PC-3 (cell line): ENCODE results near the gene PRDM1. TPM values are rescaled to one million over a fixed set of nuclear protein-coding genes. Genes with fewer than 3 reads are reported as not detected.

ENCODE experiments used
- ATAC-seq: fragments of 200-7000 bp; cut with Tn5 transposase; 2 replicates; pipeline ENCODE4 v1.9.1; 2020; ENCODE audit warnings: mild to moderate bottlenecking, moderate library complexity
- BruUV-seq: library from RNA; stranded (reverse); fragments of 400-500 nt; replicated peaks from 2 replicates; lab custom pipeline; 2021; lab: Mats Ljungman, UMichigan
- CTCF ChIA-PET: fragments of 300-600 bp; sonication (Branson Sonifier 250); formaldehyde crosslinking; loops from one replicate; lab custom pipeline; 2022; ENCODE audit warnings: antibody characterized with exemption; lab: Charles Lee
- POLR2A ChIA-PET: fragments of 300-600 bp; sonication (Branson Sonifier 250); formaldehyde crosslinking; loops from one replicate; lab custom pipeline; 2022; ENCODE audit warnings: antibody characterized with exemption; ENCODE audit not compliant: unreplicated experiment; lab: Charles Lee
- DNase-seq: peaks from one replicate; pipeline ENCODE4 v3.0.0-alpha.2; 2015
- H2AFZ ChIP-seq: fragments of 300-600 bp; sonication (generic); 2 replicates; pipeline ENCODE4 v1.6.0; 2016; ENCODE audit warnings: antibody characterized with exemption, low read length
- H3F3A ChIP-seq: fragments of 300-600 bp; sonication (generic); one replicate; pipeline ENCODE4 v1.6.0; 2017; ENCODE audit warnings: antibody characterized with exemption, low read length, control low read depth, mild to moderate bottlenecking; ENCODE audit not compliant: unreplicated experiment
- H3K27ac ChIP-seq: fragments of 300-600 bp; sonication (generic); 2 replicates; pipeline ENCODE4 v1.5.1; 2016; ENCODE audit warnings: mild to moderate bottlenecking, low read length
- H3K27me3 ChIP-seq: fragments of 300-600 bp; sonication (generic); 2 replicates; pipeline ENCODE4 v1.6.1; 2016; ENCODE audit warnings: low read length, mixed read lengths
- H3K36me3 ChIP-seq: fragments of 300-600 bp; sonication (generic); 2 replicates; pipeline ENCODE4 v1.6.1; 2016; ENCODE audit warnings: low read depth, mixed run types, low read length, mixed read lengths
- H3K4me1 ChIP-seq: fragments of 300-600 bp; sonication (generic); 2 replicates; pipeline ENCODE4 v1.5.1; 2016; ENCODE audit warnings: low read length; ENCODE audit not compliant: insufficient read depth
- H3K4me2 ChIP-seq: fragments of 300-600 bp; sonication (generic); 2 replicates; pipeline ENCODE4 v1.6.0; 2016; ENCODE audit warnings: low read length
- H3K4me3 ChIP-seq: fragments of 300-600 bp; sonication (generic); 2 replicates; pipeline ENCODE4 v1.5.1; 2016; ENCODE audit warnings: mild to moderate bottlenecking, low read length, mixed read lengths
- H3K79me2 ChIP-seq: fragments of 300-600 bp; sonication (generic); 2 replicates; pipeline ENCODE4 v1.6.1; 2017; ENCODE audit warnings: low read length, mixed read lengths
- H3K9ac ChIP-seq: fragments of 300-600 bp; sonication (generic); 2 replicates; pipeline ENCODE4 v1.6.0; 2016; ENCODE audit warnings: mild to moderate bottlenecking, low read length
- H3K9me2 ChIP-seq: fragments of 300-600 bp; sonication (generic); replicated peaks from 2 replicates; pipeline ENCODE4 v1.6.1; 2016; ENCODE audit warnings: mixed run types, low read length, mixed read lengths
- H3K9me3 ChIP-seq: fragments of 300-600 bp; sonication (generic); 2 replicates; pipeline ENCODE4 v1.6.1; 2016; ENCODE audit warnings: low read length, mixed read lengths
- H4K20me1 ChIP-seq: fragments of 300-600 bp; sonication (generic); 2 replicates; pipeline ENCODE4 v1.6.1; 2016; ENCODE audit warnings: low read length, mixed read lengths
- CTCF ChIP-seq: fragments of 300-600 bp; sonication (generic); conservative IDR thresholded peaks from 2 replicates; pipeline ENCODE4 v1.5.1; 2017; ENCODE audit warnings: antibody characterized with exemption, low read depth, mild to moderate bottlenecking, low read length
- EZH2 ChIP-seq: fragments of 300-600 bp; sonication (generic); IDR thresholded peaks from one replicate; pipeline ENCODE4 v1.6.1; 2017; ENCODE audit warnings: antibody characterized with exemption, mild to moderate bottlenecking, low read length; ENCODE audit not compliant: unreplicated experiment
- EZH2phosphoT487 ChIP-seq: fragments of 300-600 bp; sonication (generic); IDR thresholded peaks from 2 replicates; pipeline ENCODE4 v1.6.1; 2018; ENCODE audit warnings: mild to moderate bottlenecking, antibody characterized with exemption, low read length, borderline replicate concordance
- intact Hi-C: fragments of 100-400 bp; cut with micrococcal nuclease; formaldehyde crosslinking; loops from 2 replicates; pipeline ENCODE4 v1.9.0; 2023
- total RNA-seq: library from RNA; depleted of rRNA; stranded (reverse); fragments of >200 nt; gene quantifications from 2 replicates; pipeline ENCODE4 v1.2.3, GENCODE V29; 2014

Gene PRDM1
- total RNA-seq, 1 experiment from 2014 or later: 2.0 TPM

GRCh38 chr6:106092279-106092678 is 6.1 kb downstream of the PRDM1 start:
- Histone ChIP-seq H3K9ac (no peak overlapping the region), H3K79me2 (0 out of 2 replicates have a peak, but pooled peaks cover 4% of the 10 kb centered on the region), H3K4me1 (peaks cover 22% of the 10 kb centered on the region), H3K4me2 (no peak overlapping the region), H4K20me1 (no peaks in the 10 kb centered on the region), H3F3A (no peaks in the 10 kb centered on the region), H3K27ac (no peak overlapping the region), H3K4me3 (no peak overlapping the region), H3K27me3 (no peaks in the 10 kb centered on the region), H3K36me3 (no peaks in the 10 kb centered on the region), H3K9me2 (no peaks in the 10 kb centered on the region), H3K9me3 (no peaks in the 10 kb centered on the region), H2AFZ (no peak overlapping the region)
- no peak for ATAC-seq
- CTCF ChIA-PET: no interaction called here
- BruUV-seq: no TSS peak
- POLR2A ChIA-PET: no interaction called here
- DNase-seq: no peak
- intact Hi-C loops: no loop called here
- no peak for TF ChIP-seq CTCF

- intact Hi-C loops: no loop called here
These were observed 8.3 kb downstream of the PRDM1 start for GRCh38 chr6:106094261-106094963.

GRCh38 chr6:106094964-106095335 is 8.8 kb downstream of the PRDM1 start:
- H3K36me3 ChIP-seq: no peaks in the 10 kb centered on the region
- H2AFZ ChIP-seq: no peak overlapping the region
- ChIA-PET CTCF (no interaction called here), POLR2A (no interaction called here)
- no peak overlapping the region for H3K4me2 ChIP-seq
- no peaks in the 10 kb centered on the region for H3K27me3 ChIP-seq
- TF ChIP-seq EZH2phosphoT487 (no peak), CTCF (no peak), EZH2 (no peak)
- no peak overlapping the region for H3K4me3 ChIP-seq
- no peaks in the 10 kb centered on the region for H4K20me1 ChIP-seq
- H3K4me1 ChIP-seq: peaks cover 19% of the 10 kb centered on the region
- DNase-seq (no peak), ATAC-seq (no peak)
- BruUV-seq: no TSS peak
- no peaks in the 10 kb centered on the region for H3F3A ChIP-seq
- intact Hi-C loops: no loop called here
- no peak overlapping the region for H3K9ac ChIP-seq
- no peak overlapping the region for H3K27ac ChIP-seq
- H3K79me2 ChIP-seq: no peaks in the 10 kb centered on the region
- H3K9me2 ChIP-seq: no peaks in the 10 kb centered on the region
- H3K9me3 ChIP-seq: no peaks in the 10 kb centered on the region

More at GRCh38 chr6:106094261-106094963, 8.3 kb downstream of the PRDM1 start:
- BruUV-seq: no TSS peak
- POLR2A ChIA-PET: no interaction called here
- Histone ChIP-seq H3K79me2 (no peaks in the 10 kb centered on the region), H3K4me2 (no peak overlapping the region), H2AFZ (no peak overlapping the region), H3K36me3 (no peaks in the 10 kb centered on the region), H3K27ac (no peak overlapping the region), H3F3A (no peaks in the 10 kb centered on the region), H4K20me1 (no peaks in the 10 kb centered on the region), H3K4me1 (peaks cover 13% of the 10 kb centered on the region), H3K9me2 (no peaks in the 10 kb centered on the region), H3K9ac (no peak overlapping the region), H3K27me3 (no peaks in the 10 kb centered on the region), H3K4me3 (no peak overlapping the region), H3K9me3 (no peaks in the 10 kb centered on the region)
- DNase-seq (no peak), ATAC-seq (no peak)
- CTCF ChIA-PET: no interaction called here
- TF ChIP-seq EZH2phosphoT487: no peak
- TF ChIP-seq CTCF: no peak
